Sigmoid colon (tissue), 4 donors: ENCODE data around the gene UBE2E1.

Experiments used
- EP300 ChIP-seq, 4 donors: sonication (generic); formaldehyde crosslinking; IDR thresholded peaks; one replicate each; pipeline ENCODE4 v1.6.1; 2017; ENCODE audit warnings: antibody characterized with exemption in 4 of 4
- POLR2A ChIP-seq, 2 donors: fragments of 450-650 bp; IDR thresholded peaks; one replicate each; pipeline ENCODE4 v1.6.1; 2016; ENCODE audit warnings: antibody characterized with exemption in 2 of 2, mild to moderate bottlenecking in 2 of 2, moderate library complexity in 2 of 2
- POLR2AphosphoS5 ChIP-seq, 4 donors: sonication (generic); formaldehyde crosslinking; IDR thresholded peaks; one replicate each; pipeline ENCODE4 v1.6.1; 2017; ENCODE audit warnings: antibody characterized with exemption in 4 of 4
- TF ChIP-seq, protein P1 (sequence below), 4 experiments: fragments of 450-650 bp in 3 of 4; fragments of 200-600 bp in 1 of 4; IDR thresholded peaks; one replicate each; pipeline ENCODE4 v1.5.1; 2016 to 2019; ENCODE audit warnings: antibody characterized with exemption in 4 of 4, mild to moderate bottlenecking in 3 of 4, moderate library complexity in 2 of 4

DNA sequence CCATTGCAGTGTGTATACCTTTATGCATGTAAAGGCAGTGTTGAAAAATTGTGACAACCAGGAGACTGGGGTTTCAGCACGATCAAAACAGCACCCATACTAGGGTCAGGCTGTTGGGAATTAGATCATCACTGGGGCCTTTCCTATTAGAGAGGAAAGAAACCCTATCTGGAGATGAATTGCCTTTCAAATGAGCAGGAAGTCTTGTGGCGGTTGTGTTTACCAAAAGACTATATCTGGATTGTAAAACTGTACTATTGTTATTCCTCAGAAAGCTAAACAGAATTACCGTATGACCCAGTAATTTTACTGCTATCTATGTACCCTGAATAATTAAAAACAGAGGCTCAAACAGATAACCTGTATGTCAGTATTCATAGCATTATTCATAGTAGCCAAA is 10.1 kb downstream of the UBE2E1 start:
- TF ChIP-seq EP300 (IDR thresholded peaks at IDR 0.05): no peak
- TF ChIP-seq, protein P1, sequence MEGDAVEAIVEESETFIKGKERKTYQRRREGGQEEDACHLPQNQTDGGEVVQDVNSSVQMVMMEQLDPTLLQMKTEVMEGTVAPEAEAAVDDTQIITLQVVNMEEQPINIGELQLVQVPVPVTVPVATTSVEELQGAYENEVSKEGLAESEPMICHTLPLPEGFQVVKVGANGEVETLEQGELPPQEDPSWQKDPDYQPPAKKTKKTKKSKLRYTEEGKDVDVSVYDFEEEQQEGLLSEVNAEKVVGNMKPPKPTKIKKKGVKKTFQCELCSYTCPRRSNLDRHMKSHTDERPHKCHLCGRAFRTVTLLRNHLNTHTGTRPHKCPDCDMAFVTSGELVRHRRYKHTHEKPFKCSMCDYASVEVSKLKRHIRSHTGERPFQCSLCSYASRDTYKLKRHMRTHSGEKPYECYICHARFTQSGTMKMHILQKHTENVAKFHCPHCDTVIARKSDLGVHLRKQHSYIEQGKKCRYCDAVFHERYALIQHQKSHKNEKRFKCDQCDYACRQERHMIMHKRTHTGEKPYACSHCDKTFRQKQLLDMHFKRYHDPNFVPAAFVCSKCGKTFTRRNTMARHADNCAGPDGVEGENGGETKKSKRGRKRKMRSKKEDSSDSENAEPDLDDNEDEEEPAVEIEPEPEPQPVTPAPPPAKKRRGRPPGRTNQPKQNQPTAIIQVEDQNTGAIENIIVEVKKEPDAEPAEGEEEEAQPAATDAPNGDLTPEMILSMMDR (IDR thresholded peaks at IDR 0.05): no peak
- no peak for TF ChIP-seq POLR2A (IDR thresholded peaks at IDR 0.05)
- TF ChIP-seq POLR2AphosphoS5 (IDR thresholded peaks at IDR 0.05): no peak
